ENCODE measurements around the gene DDX27.

GRCh38 chr20:49278818-49279676, 59.8 kb downstream of the DDX27 start:
- no peak for TF ChIP-seq POLR2A (IDR thresholded peaks at IDR 0.05)
- TF ChIP-seq, protein P1, sequence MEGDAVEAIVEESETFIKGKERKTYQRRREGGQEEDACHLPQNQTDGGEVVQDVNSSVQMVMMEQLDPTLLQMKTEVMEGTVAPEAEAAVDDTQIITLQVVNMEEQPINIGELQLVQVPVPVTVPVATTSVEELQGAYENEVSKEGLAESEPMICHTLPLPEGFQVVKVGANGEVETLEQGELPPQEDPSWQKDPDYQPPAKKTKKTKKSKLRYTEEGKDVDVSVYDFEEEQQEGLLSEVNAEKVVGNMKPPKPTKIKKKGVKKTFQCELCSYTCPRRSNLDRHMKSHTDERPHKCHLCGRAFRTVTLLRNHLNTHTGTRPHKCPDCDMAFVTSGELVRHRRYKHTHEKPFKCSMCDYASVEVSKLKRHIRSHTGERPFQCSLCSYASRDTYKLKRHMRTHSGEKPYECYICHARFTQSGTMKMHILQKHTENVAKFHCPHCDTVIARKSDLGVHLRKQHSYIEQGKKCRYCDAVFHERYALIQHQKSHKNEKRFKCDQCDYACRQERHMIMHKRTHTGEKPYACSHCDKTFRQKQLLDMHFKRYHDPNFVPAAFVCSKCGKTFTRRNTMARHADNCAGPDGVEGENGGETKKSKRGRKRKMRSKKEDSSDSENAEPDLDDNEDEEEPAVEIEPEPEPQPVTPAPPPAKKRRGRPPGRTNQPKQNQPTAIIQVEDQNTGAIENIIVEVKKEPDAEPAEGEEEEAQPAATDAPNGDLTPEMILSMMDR (IDR thresholded peaks at IDR 0.05): no peak
